ENCODE measurements around the gene UTP25.

DNA sequence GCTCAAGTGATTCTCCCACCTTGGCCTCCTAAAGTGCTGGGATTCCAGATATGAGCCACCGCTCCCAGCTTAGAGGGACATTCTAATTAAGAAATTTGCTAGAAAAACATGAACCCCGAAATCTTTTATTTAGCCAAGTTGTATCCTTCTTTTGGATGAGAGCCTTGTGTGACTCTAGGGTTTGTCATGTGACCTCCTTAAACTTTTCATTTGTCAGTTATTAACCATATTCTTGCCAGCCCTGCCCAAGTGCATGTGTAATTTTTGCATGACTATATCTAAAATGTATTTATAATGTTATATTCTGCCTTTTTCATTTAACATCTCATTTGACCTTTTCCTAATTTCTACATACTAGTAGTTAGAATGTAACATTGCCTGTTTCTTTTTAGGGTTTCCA lies 1.9 kb downstream of the UTP25 start:
- TF ChIP-seq CTCF (conservative IDR thresholded peaks at IDR 0.05; ENCODE audit: low read depth in 2 of 2), result no peak
- no peak for TF ChIP-seq EZH2phosphoT487 (IDR thresholded peaks at IDR 0.05; ENCODE audit: unreplicated experiment)
- TF ChIP-seq, protein P1, sequence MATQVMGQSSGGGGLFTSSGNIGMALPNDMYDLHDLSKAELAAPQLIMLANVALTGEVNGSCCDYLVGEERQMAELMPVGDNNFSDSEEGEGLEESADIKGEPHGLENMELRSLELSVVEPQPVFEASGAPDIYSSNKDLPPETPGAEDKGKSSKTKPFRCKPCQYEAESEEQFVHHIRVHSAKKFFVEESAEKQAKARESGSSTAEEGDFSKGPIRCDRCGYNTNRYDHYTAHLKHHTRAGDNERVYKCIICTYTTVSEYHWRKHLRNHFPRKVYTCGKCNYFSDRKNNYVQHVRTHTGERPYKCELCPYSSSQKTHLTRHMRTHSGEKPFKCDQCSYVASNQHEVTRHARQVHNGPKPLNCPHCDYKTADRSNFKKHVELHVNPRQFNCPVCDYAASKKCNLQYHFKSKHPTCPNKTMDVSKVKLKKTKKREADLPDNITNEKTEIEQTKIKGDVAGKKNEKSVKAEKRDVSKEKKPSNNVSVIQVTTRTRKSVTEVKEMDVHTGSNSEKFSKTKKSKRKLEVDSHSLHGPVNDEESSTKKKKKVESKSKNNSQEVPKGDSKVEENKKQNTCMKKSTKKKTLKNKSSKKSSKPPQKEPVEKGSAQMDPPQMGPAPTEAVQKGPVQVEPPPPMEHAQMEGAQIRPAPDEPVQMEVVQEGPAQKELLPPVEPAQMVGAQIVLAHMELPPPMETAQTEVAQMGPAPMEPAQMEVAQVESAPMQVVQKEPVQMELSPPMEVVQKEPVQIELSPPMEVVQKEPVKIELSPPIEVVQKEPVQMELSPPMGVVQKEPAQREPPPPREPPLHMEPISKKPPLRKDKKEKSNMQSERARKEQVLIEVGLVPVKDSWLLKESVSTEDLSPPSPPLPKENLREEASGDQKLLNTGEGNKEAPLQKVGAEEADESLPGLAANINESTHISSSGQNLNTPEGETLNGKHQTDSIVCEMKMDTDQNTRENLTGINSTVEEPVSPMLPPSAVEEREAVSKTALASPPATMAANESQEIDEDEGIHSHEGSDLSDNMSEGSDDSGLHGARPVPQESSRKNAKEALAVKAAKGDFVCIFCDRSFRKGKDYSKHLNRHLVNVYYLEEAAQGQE (IDR thresholded peaks at IDR 0.05; ENCODE audit: unreplicated experiment), result no peak
- TF ChIP-seq EZH2 (IDR thresholded peaks at IDR 0.05; ENCODE audit: low read depth, unreplicated experiment), result no peak
- no peak for TF ChIP-seq CREB1 (CRISPR knock-in tag; IDR thresholded peaks at IDR 0.05; ENCODE audit: low read depth)
- TF ChIP-seq POLR2AphosphoS5 (IDR thresholded peaks at IDR 0.05; ENCODE audit: low read depth), result no peak
- no peak for TF ChIP-seq JUNB (IDR thresholded peaks at IDR 0.05; ENCODE audit: unreplicated experiment)
